DOHH2 (cell line): ENCODE results near the gene BAIAP2.

Source experiments
- CTCF ChIP-seq: fragments of 200-600 bp; sonication (generic); IDR thresholded peaks from one replicate; pipeline ENCODE4 v1.5.1; 2014; ENCODE audit warnings: antibody characterized with exemption, mild to moderate bottlenecking, low read depth, low read length; ENCODE audit not compliant: poor library complexity, severe bottlenecking
- EZH2phosphoT487 ChIP-seq: fragments of 200-600 bp; sonication (generic); IDR thresholded peaks from 2 replicates; pipeline ENCODE4 v1.6.1; 2017; ENCODE audit warnings: borderline replicate concordance, mild to moderate bottlenecking, antibody characterized with exemption, low read length, moderate library complexity, mixed read lengths

GRCh38 chr17:81037026-81037797, 2.3 kb downstream of the BAIAP2 start:
- TF ChIP-seq EZH2phosphoT487 (no peak), CTCF (no peak)
